GM12878 (cell line): ENCODE data around the gene C10orf143. TPM values are rescaled to one million over a fixed set of nuclear protein-coding genes. Genes with fewer than 3 reads are reported as not detected.

ENCODE experiments used
- ATAC-seq: fragments of 200-7000 bp; cut with Tn5 transposase; 3 replicates; pipeline ENCODE4 v1.9.1; 2020; ENCODE audit warnings: mild to moderate bottlenecking, moderate library complexity
- BruUV-seq: library from RNA; stranded (reverse); fragments of 400-500 nt; replicated peaks from 2 replicates; lab custom pipeline; 2021; lab: Mats Ljungman, UMichigan
- CTCF ChIA-PET: fragments of 300-600 bp; sonication (Branson Sonifier 250); formaldehyde crosslinking; extraction: SDS; loops from one replicate; lab custom pipeline; 2021; ENCODE audit warnings: inconsistent platforms; lab: Yijun Ruan, JAX
- POLR2A ChIA-PET: fragments of 350-600 bp; formaldehyde crosslinking; extraction: SDS; loops from one replicate; lab custom pipeline; 2021; ENCODE audit warnings: inconsistent platforms; lab: Charles Lee
- RAD21 ChIA-PET: fragments of 300-600 bp; sonication (Branson Sonifier 250); formaldehyde crosslinking; loops from one replicate; lab custom pipeline; 2023; ENCODE audit warnings: antibody characterized with exemption; ENCODE audit not compliant: unreplicated experiment; lab: Charles Lee
- SMC1A ChIA-PET: fragments of 300-600 bp; sonication (Branson Sonifier 250); formaldehyde crosslinking; loops from one replicate; lab custom pipeline; 2023; ENCODE audit not compliant: unreplicated experiment, uncharacterized antibody; lab: Charles Lee
- DNase-seq: peaks from one replicate; pipeline ENCODE4 v3.0.0-alpha.2; 2011; ENCODE audit warnings: low read depth, low spot score
- FAIRE-seq: peaks from 3 replicates; lab custom pipeline; 2011; peaks lifted over from hg19 to GRCh38; lab: Jason Lieb, UNC
- H2AFZ ChIP-seq: 2 replicates; pipeline ENCODE4 v1.6.0; 2011; ENCODE audit warnings: low read depth, low read length, control low read depth; ENCODE audit not compliant: control insufficient read depth
- H3K27ac ChIP-seq: 2 replicates; pipeline ENCODE4 v1.5.1; 2011; ENCODE audit warnings: control low read depth; ENCODE audit not compliant: control insufficient read depth, insufficient read depth
- H3K27me3 ChIP-seq, 2 experiments: replicated peaks in 1 of 2; 2 replicates each; pipeline versions ENCODE4 v1.6.0 to v1.6.1; 2011; ENCODE audit warnings: low read length in 1 of 2; ENCODE audit not compliant: control insufficient read depth in 2 of 2, insufficient read depth in 2 of 2
- H3K36me3 ChIP-seq, 2 experiments: 2 replicates each; pipeline ENCODE4 v1.5.1; 2011; ENCODE audit warnings: low read length in 1 of 2; ENCODE audit not compliant: control insufficient read depth in 2 of 2, insufficient read depth in 2 of 2
- H3K4me1 ChIP-seq: 2 replicates; pipeline ENCODE4 v1.6.1; 2011; ENCODE audit warnings: mild to moderate bottlenecking, low read length, moderate library complexity, mixed read lengths; ENCODE audit not compliant: control insufficient read depth, insufficient read depth
- H3K4me2 ChIP-seq: 2 replicates; pipeline ENCODE4 v1.6.0; 2011; ENCODE audit warnings: control low read depth; ENCODE audit not compliant: control insufficient read depth, insufficient read depth
- H3K4me3 ChIP-seq: fragments of 200-600 bp; sonication (generic); 2 replicates; pipeline ENCODE4 v1.5.1; 2016
- H3K79me2 ChIP-seq: 2 replicates; pipeline ENCODE4 v1.6.0; 2011; ENCODE audit warnings: low read length; ENCODE audit not compliant: control insufficient read depth, insufficient read depth
- H3K9ac ChIP-seq: 2 replicates; pipeline ENCODE4 v1.8.0; 2011; ENCODE audit warnings: low read length, control low read depth, mixed read lengths; ENCODE audit not compliant: control insufficient read depth, insufficient read depth
- H3K9me3 ChIP-seq: replicated peaks from 3 replicates; pipeline ENCODE4 v1.5.1; 2011; ENCODE audit warnings: mild to moderate bottlenecking, low read length; ENCODE audit not compliant: control insufficient read depth, insufficient read depth
- H4K20me1 ChIP-seq: 2 replicates; pipeline ENCODE4 v1.6.0; 2011; ENCODE audit not compliant: control insufficient read depth, insufficient read depth
- BACH1 ChIP-seq: fragments of 450-650 bp; IDR thresholded peaks from 2 replicates; pipeline ENCODE4 v1.6.1; 2017; ENCODE audit warnings: mild to moderate bottlenecking, borderline replicate concordance
- CUX1 ChIP-seq: IDR thresholded peaks from 2 replicates; pipeline ENCODE4 v1.6.1; 2012; ENCODE audit warnings: improper control_type of control experiment, low read depth, low read length; ENCODE audit not compliant: insufficient replicate concordance
- EGR1 ChIP-seq, 2 experiments: IDR thresholded peaks; 1 replicate in 1 of 2; 2 replicates in 1 of 2; pipeline ENCODE4 v1.6.1; 2011 to 2012; ENCODE audit warnings: low read depth in 2 of 2, low read length in 2 of 2, borderline replicate concordance in 1 of 2, mild to moderate bottlenecking in 1 of 2, moderate library complexity in 1 of 2
- POU2F2 ChIP-seq: IDR thresholded peaks from 3 replicates; pipeline ENCODE4 v1.6.1; 2011; ENCODE audit warnings: low read depth, mild to moderate bottlenecking, low read length, borderline replicate concordance
- TBL1XR1 ChIP-seq: IDR thresholded peaks from 2 replicates; pipeline ENCODE4 v1.6.1; 2012; ENCODE audit warnings: low read depth, low read length, improper control_type of control experiment
- WGBS: methylation state at CpG from one replicate; pipeline ENCODE4 v1.1.6; 2016; ENCODE audit warnings: low lambda C conversion rate; ENCODE audit not compliant: insufficient replicate concordance, insufficient coverage; ENCODE audit errors: missing lambda C conversion rate; 5-methylcytosine and 5-hydroxymethylcytosine counted together
- in situ Hi-C: fragments of 300-500 bp; cut with MboI; formaldehyde crosslinking; loops from 9 replicates; pipeline ENCODE4 v1.14.3; 2018; ENCODE audit warnings: mixed read lengths
- intact Hi-C: fragments of 100-400 bp; cut with micrococcal nuclease; formaldehyde crosslinking; loops from one replicate; pipeline ENCODE4 v1.14.2; 2022; ENCODE audit not compliant: unreplicated experiment
- polyA plus RNA-seq, 11 experiments: library from polyadenylated mRNA; depleted of rRNA in 4 of 11; unstranded in 6 of 11; stranded (reverse) in 5 of 11; fragments of >200 nt; fragmentation: Nextera tagmentation in 4 of 11; fragmentation: Illumina TruSeq in 1 of 11; extraction: Ambion mirVana in 4 of 11; extraction: Trizol in 1 of 11; gene quantifications; 1 replicate in 1 of 11; 2 replicates in 10 of 11; pipeline versions ENCODE4 v1.2.1 to v1.2.3, GENCODE V29; 2011 to 2016; ENCODE audit warnings: inconsistent platforms in 2 of 11, missing spikeins in 2 of 11, low read depth in 1 of 11
- total RNA-seq, 4 experiments: library from RNA; depleted of rRNA in 3 of 4; stranded (reverse); fragments of >200 nt in 3 of 4; fragmentation: Illumina TruSeq in 1 of 4; extraction: Trizol in 1 of 4; gene quantifications; 2 replicates each; pipeline versions ENCODE4 v1.2.1 to v1.2.3, GENCODE V29; 2013 to 2021
- TF ChIP-seq, protein P1 (sequence below): fragments of 450-650 bp; IDR thresholded peaks from 2 replicates; pipeline ENCODE4 v1.6.1; 2017; ENCODE audit warnings: low read depth, mild to moderate bottlenecking, moderate library complexity

Gene C10orf143
- total and polyA plus RNA-seq, 10 of the 15 experiments (the other 5 are each of a cell fraction or from before 2014, with no cell fraction given) = 0.64 to 7.9 (median 2.6) TPM

DNA sequence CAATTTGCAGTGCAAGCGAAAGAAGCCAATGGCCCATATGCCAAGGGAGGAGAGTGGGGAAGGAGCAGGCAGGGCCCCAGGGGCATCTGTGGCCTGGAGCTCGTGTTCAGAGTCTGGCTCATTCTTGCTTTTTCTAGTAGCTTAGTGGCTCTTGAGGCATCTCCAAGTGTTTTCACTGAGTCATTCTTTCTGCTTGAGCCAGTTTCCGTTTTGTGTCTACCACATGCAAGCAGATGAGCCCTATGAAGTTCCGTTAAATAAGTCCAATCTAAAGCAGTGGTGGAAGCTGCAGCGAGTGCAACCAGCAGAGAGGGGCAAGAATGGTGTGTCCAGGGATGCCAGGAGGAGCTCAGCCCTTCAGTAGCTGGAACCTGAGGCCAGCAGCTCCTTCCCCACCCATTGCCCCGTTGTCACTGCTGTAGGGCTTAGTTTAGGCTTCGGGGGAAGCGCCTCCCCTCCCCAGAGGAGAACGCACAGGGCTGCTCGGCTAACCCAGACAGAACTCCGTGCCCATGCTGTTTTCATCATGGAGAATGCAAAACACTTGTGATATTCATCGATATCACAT lies 89.2 kb downstream of the C10orf143 start:
- no peak overlapping the region for H3K9ac ChIP-seq
- no peak overlapping the region for H3K27ac ChIP-seq
- no peaks in the 10 kb centered on the region for H3K4me1 ChIP-seq
- no peak for ATAC-seq
- in situ Hi-C loops (no loop called here), intact Hi-C loops (no loop called here)
- no peak overlapping the region for H3K4me2 ChIP-seq
- no peak for DNase-seq
- H3K9me3 ChIP-seq = no peaks in the 10 kb centered on the region
- ChIA-PET SMC1A (no interaction called here), POLR2A (no interaction called here), CTCF (no interaction called here), RAD21 (no interaction called here)
- FAIRE-seq = no peak
- 28% methylated on average over 12 of the region's 12 CpGs for WGBS
- no peak overlapping the region for H3K4me3 ChIP-seq
- BruUV-seq = no TSS peak
- no peaks in the 10 kb centered on the region for H3K79me2 ChIP-seq
- H3K36me3 ChIP-seq = no peaks in the 10 kb centered on the region
- TF ChIP-seq EGR1 (IDR thresholded peaks at IDR 0.05; ENCODE audit: borderline replicate concordance in 1 of 2, low read depth in 2 of 2, low read length in 2 of 2) (no peak), POU2F2 (no peak), BACH1 (no peak), TBL1XR1 (no peak), CUX1 (no peak)
- TF ChIP-seq, protein P1, sequence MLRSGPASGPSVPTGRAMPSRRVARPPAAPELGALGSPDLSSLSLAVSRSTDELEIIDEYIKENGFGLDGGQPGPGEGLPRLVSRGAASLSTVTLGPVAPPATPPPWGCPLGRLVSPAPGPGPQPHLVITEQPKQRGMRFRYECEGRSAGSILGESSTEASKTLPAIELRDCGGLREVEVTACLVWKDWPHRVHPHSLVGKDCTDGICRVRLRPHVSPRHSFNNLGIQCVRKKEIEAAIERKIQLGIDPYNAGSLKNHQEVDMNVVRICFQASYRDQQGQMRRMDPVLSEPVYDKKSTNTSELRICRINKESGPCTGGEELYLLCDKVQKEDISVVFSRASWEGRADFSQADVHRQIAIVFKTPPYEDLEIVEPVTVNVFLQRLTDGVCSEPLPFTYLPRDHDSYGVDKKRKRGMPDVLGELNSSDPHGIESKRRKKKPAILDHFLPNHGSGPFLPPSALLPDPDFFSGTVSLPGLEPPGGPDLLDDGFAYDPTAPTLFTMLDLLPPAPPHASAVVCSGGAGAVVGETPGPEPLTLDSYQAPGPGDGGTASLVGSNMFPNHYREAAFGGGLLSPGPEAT = no peak
- no peaks in the 10 kb centered on the region for H3K27me3 ChIP-seq
- H4K20me1 ChIP-seq = no peaks in the 10 kb centered on the region
- no peak overlapping the region for H2AFZ ChIP-seq
